Panc1 (cell line): Measurements from ENCODE around the gene CCDC57.

Experiments used
- CTCF ChIP-seq: fragments of 450-650 bp; IDR thresholded peaks from 2 replicates; pipeline ENCODE4 v1.5.1; 2017; ENCODE audit warnings: mild to moderate bottlenecking
- POLR2AphosphoS5 ChIP-seq: IDR thresholded peaks from 2 replicates; pipeline ENCODE4 v1.6.1; 2012; ENCODE audit warnings: mild to moderate bottlenecking, low read depth, low read length, moderate library complexity
- SIN3A ChIP-seq: IDR thresholded peaks from 2 replicates; pipeline ENCODE4 v1.6.1; 2012; ENCODE audit warnings: low read depth, mild to moderate bottlenecking, low read length, moderate library complexity, borderline replicate concordance; ENCODE audit not compliant: insufficient read depth
- TCF7L2 ChIP-seq: IDR thresholded peaks from 2 replicates; pipeline ENCODE4 v1.6.1; 2011; ENCODE audit warnings: mild to moderate bottlenecking, low read depth, low read length, inconsistent platforms

GRCh38 chr17:82104797-82105416 is 107.7 kb downstream of the CCDC57 start:
- TF ChIP-seq CTCF: no peak
- no peak for TF ChIP-seq SIN3A
- no peak for TF ChIP-seq POLR2AphosphoS5
- no peak for TF ChIP-seq TCF7L2
